Vagina (tissue), 2 donors: ENCODE results near the gene SLC8A1. TPM values are rescaled to one million over a fixed set of nuclear protein-coding genes. Genes with fewer than 3 reads are reported as not detected.

ENCODE experiments used
- DNase-seq, 2 donors: peaks; one replicate each; pipeline ENCODE4 v3.0.0-alpha.2; 2017; ENCODE audit errors: extremely low spot score in 2 of 2
- H3K27ac ChIP-seq: fragments of 200-600 bp; sonication (generic); one replicate; pipeline ENCODE4 v1.5.1; 2019
- H3K27me3 ChIP-seq: fragments of 200-600 bp; sonication (generic); one replicate; pipeline ENCODE4 v1.5.1; 2019
- H3K36me3 ChIP-seq, 2 donors: fragments of 200-600 bp; sonication (generic); one replicate each; pipeline ENCODE4 v1.5.1; 2017 to 2019
- H3K4me1 ChIP-seq: fragments of 200-600 bp; sonication (generic); one replicate; pipeline ENCODE4 v1.5.1; 2019
- H3K4me3 ChIP-seq, 2 donors: fragments of 200-600 bp; sonication (generic); 1 replicate in 1 of 2; 2 replicates in 1 of 2; pipeline ENCODE4 v1.5.1; 2016 to 2019
- H3K9me3 ChIP-seq: fragments of 200-600 bp; sonication (generic); one replicate; pipeline ENCODE4 v1.5.1; 2019
- CTCF ChIP-seq, 3 experiments: fragments of 450-650 bp in 2 of 3; fragments of 200-600 bp in 1 of 3; sonication (generic) in 1 of 3; IDR thresholded peaks; one replicate each; pipeline ENCODE4 v1.5.1; 2017 to 2019; ENCODE audit warnings: antibody characterized with exemption in 3 of 3, mild to moderate bottlenecking in 2 of 3, moderate library complexity in 2 of 3
- POLR2A ChIP-seq, 2 donors: fragments of 450-650 bp; IDR thresholded peaks; one replicate each; pipeline ENCODE4 v1.6.1; 2017; ENCODE audit warnings: antibody characterized with exemption in 2 of 2, mild to moderate bottlenecking in 2 of 2, moderate library complexity in 2 of 2
- POLR2AphosphoS5 ChIP-seq, 2 donors: sonication (generic); formaldehyde crosslinking; IDR thresholded peaks; one replicate each; pipeline ENCODE4 v1.9.0; 2017; ENCODE audit warnings: antibody characterized with exemption in 2 of 2, mild to moderate bottlenecking in 2 of 2, low read depth in 1 of 2; ENCODE audit not compliant: insufficient read depth in 1 of 2
- intact Hi-C: fragments of 100-400 bp; cut with DNase I; formaldehyde crosslinking; loops from one replicate; pipeline ENCODE4 v1.15.1; 2023
- total RNA-seq: library from RNA; depleted of rRNA; stranded (reverse); fragments of >200 nt; gene quantifications from one replicate; pipeline ENCODE4 v1.2.3, GENCODE V29; 2016

The SLC8A1 gene
- total RNA-seq, 1 donor from 2014 or later: 40.8 TPM

- TF ChIP-seq POLR2AphosphoS5 (IDR thresholded peaks at IDR 0.05; ENCODE audit: insufficient read depth in 1 of 2, low read depth in 1 of 2) (no peak), CTCF (IDR thresholded peaks at IDR 0.05) (no peak), POLR2A (IDR thresholded peaks at IDR 0.05) (no peak)
- H3K4me3 ChIP-seq: no peak overlapping the region
- intact Hi-C loops: no loop called here
- no peaks in the 10 kb centered on the region for H3K36me3 ChIP-seq
- H3K9me3 ChIP-seq: no peaks in the 10 kb centered on the region
- H3K4me1 ChIP-seq: no peaks in the 10 kb centered on the region
- no peak for DNase-seq
- H3K27me3 ChIP-seq: no peaks in the 10 kb centered on the region
- no peak overlapping the region for H3K27ac ChIP-seq
These were observed 186.3 kb downstream of the SLC8A1 start for GRCh38 chr2:40265602-40266001.

GRCh38 chr2:40261042-40261441 lies 190.8 kb downstream of the SLC8A1 start:
- H3K4me1 ChIP-seq: no peaks in the 10 kb centered on the region
- intact Hi-C loops: no loop called here
- H3K27ac ChIP-seq: no peak overlapping the region
- no peak for DNase-seq
- H3K4me3 ChIP-seq: no peak overlapping the region
- H3K9me3 ChIP-seq: no peaks in the 10 kb centered on the region
- H3K36me3 ChIP-seq: no peaks in the 10 kb centered on the region
- H3K27me3 ChIP-seq: no peaks in the 10 kb centered on the region
- TF ChIP-seq CTCF (IDR thresholded peaks at IDR 0.05) (no peak), POLR2AphosphoS5 (IDR thresholded peaks at IDR 0.05; ENCODE audit: insufficient read depth in 1 of 2, low read depth in 1 of 2) (no peak)

- TF ChIP-seq POLR2A (IDR thresholded peaks at IDR 0.05) (no peak), CTCF (IDR thresholded peaks at IDR 0.05) (no peak), POLR2AphosphoS5 (IDR thresholded peaks at IDR 0.05; ENCODE audit: insufficient read depth in 1 of 2, low read depth in 1 of 2) (no peak)
- Histone ChIP-seq H3K4me3 (no peak overlapping the region), H3K4me1 (no peaks in the 10 kb centered on the region), H3K27ac (no peak overlapping the region), H3K36me3 (no peaks in the 10 kb centered on the region), H3K27me3 (no peaks in the 10 kb centered on the region), H3K9me3 (no peaks in the 10 kb centered on the region)
- intact Hi-C loops: no loop called here
- no peak for DNase-seq
These were observed 191.5 kb downstream of the SLC8A1 start for GRCh38 chr2:40260437-40260836.

- intact Hi-C loops: no loop called here
- no peak for DNase-seq
- H3K27ac ChIP-seq: no peak overlapping the region
- H3K36me3 ChIP-seq: no peaks in the 10 kb centered on the region
- H3K4me1 ChIP-seq: no peaks in the 10 kb centered on the region
- TF ChIP-seq POLR2A (IDR thresholded peaks at IDR 0.05): no peak
- H3K9me3 ChIP-seq: no peaks in the 10 kb centered on the region
- no peak overlapping the region for H3K4me3 ChIP-seq
- H3K27me3 ChIP-seq: no peaks in the 10 kb centered on the region
These were observed 192.0 kb downstream of the SLC8A1 start for GRCh38 chr2:40259900-40260299.

GRCh38 chr2:40258135-40258457 lies 193.8 kb downstream of the SLC8A1 start:
- Histone ChIP-seq H3K27me3 (no peaks in the 10 kb centered on the region), H3K9me3 (no peaks in the 10 kb centered on the region), H3K4me3 (no peak overlapping the region), H3K4me1 (no peaks in the 10 kb centered on the region), H3K36me3 (no peaks in the 10 kb centered on the region), H3K27ac (no peak overlapping the region)
- TF ChIP-seq POLR2A (IDR thresholded peaks at IDR 0.05) (no peak), CTCF (IDR thresholded peaks at IDR 0.05) (no peak), POLR2AphosphoS5 (IDR thresholded peaks at IDR 0.05; ENCODE audit: insufficient read depth in 1 of 2, low read depth in 1 of 2) (no peak)
- intact Hi-C loops: no loop called here
- no peak for DNase-seq
